HepG2 (cell line): ENCODE data around the gene POMT1. TPM values are rescaled to one million over a fixed set of nuclear protein-coding genes. Genes with fewer than 3 reads are reported as not detected.

Experiments used
- ATAC-seq: fragments of 200-7000 bp; cut with Tn5 transposase; 3 replicates; pipeline ENCODE4 v1.9.1; 2020; ENCODE audit warnings: mild to moderate bottlenecking, moderate library complexity
- BruUV-seq: library from RNA; stranded (reverse); fragments of 400-500 nt; replicated peaks from 2 replicates; lab custom pipeline; 2021; lab: Mats Ljungman, UMichigan
- CTCF ChIA-PET: fragments of 300-600 bp; formaldehyde crosslinking; extraction: SDS; loops from one replicate; lab custom pipeline; 2021; ENCODE audit warnings: low total read pairs, inconsistent platforms, low intra/inter-chr PET ratio; lab: Yijun Ruan, JAX
- POLR2A ChIA-PET: fragments of 350-600 bp; sonication (Branson Sonifier 250); formaldehyde crosslinking; loops from one replicate; lab custom pipeline; 2020; ENCODE audit warnings: antibody characterized with exemption, inconsistent platforms; lab: Yijun Ruan, JAX
- DNase-seq: peaks from one replicate; pipeline ENCODE4 v3.0.0-alpha.2; 2015; ENCODE audit warnings: low spot score
- FAIRE-seq: peaks from 3 replicates; lab custom pipeline; 2011; peaks lifted over from hg19 to GRCh38; lab: Jason Lieb, UNC
- H2AFZ ChIP-seq: one replicate; pipeline ENCODE4 v1.6.1; 2011; ENCODE audit warnings: low read length, inconsistent platforms
- H3K27ac ChIP-seq: fragments of 300-600 bp; 3 replicates; pipeline ENCODE4 v1.8.0; 2011; ENCODE audit warnings: mixed run types, mild to moderate bottlenecking, mixed read lengths, low read length, inconsistent platforms; ENCODE audit not compliant: insufficient read depth; ENCODE audit errors: extremely low read length
- H3K27me3 ChIP-seq, 2 experiments: fragments of 200-600 bp in 1 of 2; 2 replicates in 1 of 2; 3 replicates in 1 of 2; pipeline versions ENCODE4 v1.6.0 to v1.8.0; 2011; ENCODE audit warnings: low read length in 2 of 2, mild to moderate bottlenecking in 2 of 2, moderate library complexity in 2 of 2, inconsistent platforms in 1 of 2; ENCODE audit not compliant: insufficient read depth in 2 of 2, control insufficient read depth in 1 of 2
- H3K36me3 ChIP-seq, 2 experiments: fragments of 200-600 bp in 1 of 2; replicated peaks in 1 of 2; 2 replicates in 1 of 2; 3 replicates in 1 of 2; pipeline versions ENCODE4 v1.5.1 to v1.8.0; 2011; ENCODE audit warnings: low read length in 2 of 2, inconsistent platforms in 1 of 2; ENCODE audit not compliant: insufficient read depth in 2 of 2, control insufficient read depth in 1 of 2
- H3K4me1 ChIP-seq: 2 replicates; pipeline ENCODE4 v1.5.1; 2012; ENCODE audit warnings: low read length, inconsistent platforms; ENCODE audit not compliant: insufficient read depth
- H3K4me2 ChIP-seq: 2 replicates; pipeline ENCODE4 v1.6.0; 2011; ENCODE audit warnings: low read depth, low read length, inconsistent platforms
- H3K4me3 ChIP-seq, 3 experiments: fragments of 200-600 bp in 1 of 3; sonication (generic), shearing (Covaris generic) in 1 of 3; replicated peaks in 1 of 3; 2 replicates each; pipeline ENCODE4 v1.5.1; 2011 to 2016; ENCODE audit warnings: low read length in 3 of 3, inconsistent platforms in 2 of 3, low read depth in 2 of 3, mild to moderate bottlenecking in 2 of 3, control low read depth in 1 of 3, mixed read lengths in 1 of 3; ENCODE audit not compliant: insufficient read depth in 1 of 3
- H3K79me2 ChIP-seq: one replicate; pipeline ENCODE4 v1.6.1; 2011; ENCODE audit warnings: low read length, inconsistent platforms; ENCODE audit not compliant: insufficient read depth
- H3K9ac ChIP-seq: 2 replicates; pipeline ENCODE4 v1.6.0; 2011; ENCODE audit warnings: mild to moderate bottlenecking, low read depth, low read length, inconsistent platforms; ENCODE audit not compliant: insufficient read depth
- H3K9me3 ChIP-seq: 2 replicates; pipeline ENCODE4 v1.5.1; 2012; ENCODE audit warnings: mild to moderate bottlenecking, low read length
- H4K20me1 ChIP-seq: 2 replicates; pipeline ENCODE4 v1.6.0; 2011; ENCODE audit warnings: inconsistent platforms, mild to moderate bottlenecking, low read length, moderate library complexity; ENCODE audit not compliant: insufficient read depth
- FUBP1 ChIP-seq: sonication (generic); formaldehyde crosslinking; IDR thresholded peaks from 2 replicates; pipeline ENCODE4 v1.5.1; 2020; ENCODE audit warnings: missing genetic modification reagents, mild to moderate bottlenecking, borderline replicate concordance
- IRF1 ChIP-seq: sonication (generic); formaldehyde crosslinking; IDR thresholded peaks from 2 replicates; pipeline ENCODE4 v1.4.0; 2020; ENCODE audit warnings: low read depth, mild to moderate bottlenecking, missing genetic modification reagents
- MYC ChIP-seq: sonication (generic); formaldehyde crosslinking; IDR thresholded peaks from 2 replicates; pipeline ENCODE4 v1.9.0; 2021; ENCODE audit warnings: missing genetic modification reagents, borderline replicate concordance
- PAXIP1 ChIP-seq: sonication (generic); formaldehyde crosslinking; conservative IDR thresholded peaks from 2 replicates; pipeline ENCODE4 v1.4.0; 2020; ENCODE audit warnings: mild to moderate bottlenecking, missing genetic modification reagents, moderate library complexity
- PBX2 ChIP-seq: IDR thresholded peaks from 2 replicates; pipeline ENCODE4 v1.6.1; 2016; ENCODE audit warnings: control low read depth
- RBM22 ChIP-seq: fragments of 200-400 bp; formaldehyde crosslinking; optimal IDR thresholded peaks from 2 replicates; pipeline ENCODE3; 2017; ENCODE audit warnings: mild to moderate bottlenecking, low read length, moderate library complexity
- ZKSCAN5 ChIP-seq: sonication (generic); formaldehyde crosslinking; IDR thresholded peaks from 2 replicates; pipeline ENCODE4 v1.5.1; 2020; ENCODE audit warnings: mild to moderate bottlenecking, missing genetic modification reagents
- ZNF317 ChIP-seq: sonication (generic); formaldehyde crosslinking; IDR thresholded peaks from 2 replicates; pipeline ENCODE4 v1.5.0; 2020; ENCODE audit warnings: mild to moderate bottlenecking, missing genetic modification reagents
- ZNF354B ChIP-seq: sonication (generic); formaldehyde crosslinking; IDR thresholded peaks from 2 replicates; pipeline ENCODE4 v1.8.0; 2022; ENCODE audit warnings: mild to moderate bottlenecking, missing genetic modification reagents
- WGBS: methylation state at CpG from one replicate; pipeline ENCODE4 v1.1.6; 2017; ENCODE audit warnings: low lambda C conversion rate; 5-methylcytosine and 5-hydroxymethylcytosine counted together
- in situ Hi-C: cut with HindIII; loops from 2 replicates; pipeline ENCODE4 v1.10.0; 2017; ENCODE audit warnings: low pct_unique_long_range_greater_than_20kb; ENCODE audit not compliant: extremely low pct_ligation_motif_present
- intact Hi-C: fragments of 100-400 bp; cut with micrococcal nuclease; formaldehyde crosslinking; loops from one replicate; pipeline ENCODE4 v1.10.0; 2022; ENCODE audit not compliant: unreplicated experiment
- polyA plus RNA-seq, 8 experiments: library from polyadenylated mRNA; depleted of rRNA in 3 of 8; stranded (reverse) in 7 of 8; unstranded in 1 of 8; fragments of >200 nt; fragmentation: Illumina TruSeq in 4 of 8; extraction: Trizol in 4 of 8; gene quantifications; 2 replicates each; pipeline versions ENCODE4 v1.2.1 to v1.2.3, GENCODE V29; 2011 to 2016; ENCODE audit warnings: low read depth in 4 of 8, missing spikeins in 1 of 8, mixed read lengths in 1 of 8; ENCODE audit not compliant: insufficient read depth in 1 of 8
- total RNA-seq, 5 experiments: library from RNA; depleted of rRNA; stranded (reverse); fragments of >200 nt; fragmentation: Illumina TruSeq; extraction: Trizol; gene quantifications; 2 replicates each; pipeline ENCODE4 v1.2.3, GENCODE V29; 2016; ENCODE audit warnings: low read depth in 1 of 5

The POMT1 gene
- total and polyA plus RNA-seq, 2 of the 13 experiments (the other 11 are each of a cell fraction or from before 2014, with no cell fraction given): 21.6 to 22.7 TPM

GRCh38 chr9:131484560-131485185 lies 18.0 kb upstream of the POMT1 start (continued):
- no peak for TF ChIP-seq ZKSCAN5 (CRISPR knock-in tag)
- TF ChIP-seq MYC (CRISPR knock-in tag): no peak
- TF ChIP-seq PAXIP1: no peak

- Histone ChIP-seq H3K9ac (no peak overlapping the region), H3K9me3 (no peaks in the 10 kb centered on the region), H3K4me2 (no peak overlapping the region), H3K4me1 (no peaks in the 10 kb centered on the region), H4K20me1 (peaks cover 3% of the 10 kb centered on the region; the same call in 1 of the 2 replicates), H3K79me2 (no peaks in the 10 kb centered on the region), H3K27me3 (no peaks in the 10 kb centered on the region), H3K36me3 (peaks cover 65 to 95% of the 10 kb centered on the region in 2 experiments), H2AFZ (no peak overlapping the region), H3K27ac (no peak overlapping the region), H3K4me3 (no peak overlapping the region)
- intact Hi-C loops (no loop called here), in situ Hi-C loops (no loop called here)
- DNase-seq: no peak
- no peak for ATAC-seq
- TF ChIP-seq PBX2 (CRISPR knock-in tag): no peak
- TF ChIP-seq RBM22: peak; percentile 5
- TF ChIP-seq ZNF317: no peak
- TF ChIP-seq FUBP1 (CRISPR knock-in tag): no peak
- no peak for TF ChIP-seq ZNF354B (CRISPR knock-in tag)
- TF ChIP-seq IRF1 (CRISPR knock-in tag): no peak
- no peak for FAIRE-seq
- BruUV-seq: no TSS peak
- POLR2A ChIA-PET: no interaction called here
- CTCF ChIA-PET: no interaction called here
- WGBS: 95% methylated on average over 8 of the region's 12 CpGs
These were observed 17.5 kb upstream of the POMT1 start for GRCh38 chr9:131485206-131485605.
